CD14-positive monocyte (primary cell): ENCODE data around the gene MXI1. TPM values are rescaled to one million over a fixed set of nuclear protein-coding genes. Genes with fewer than 3 reads are reported as not detected.

Source experiments
- DNase-seq, 3 donors: peaks; one replicate each; pipeline ENCODE4 v3.0.0-alpha.2; 2011 to 2022
- H2AFZ ChIP-seq: 2 replicates; pipeline ENCODE4 v1.6.0; 2012; ENCODE audit warnings: mild to moderate bottlenecking, low read depth, low read length, inconsistent platforms; ENCODE audit not compliant: insufficient read depth, poor library complexity, severe bottlenecking
- H3K27ac ChIP-seq, 2 donors: 1 replicate in 1 of 2; 2 replicates in 1 of 2; pipeline ENCODE4 v1.5.1; 2012 to 2013; ENCODE audit warnings: low read length in 2 of 2, control low read depth in 1 of 2, inconsistent platforms in 1 of 2, low read depth in 1 of 2, mild to moderate bottlenecking in 1 of 2
- H3K27me3 ChIP-seq, 2 donors: one replicate each; pipeline versions ENCODE4 v1.6.0 to v1.6.1; 2011 to 2013; ENCODE audit warnings: low read length in 2 of 2; ENCODE audit not compliant: control insufficient read depth in 2 of 2, insufficient read depth in 2 of 2
- H3K36me3 ChIP-seq, 2 donors: replicated peaks in 1 of 2; 1 replicate in 1 of 2; 2 replicates in 1 of 2; pipeline versions ENCODE4 v1.5.1 to v1.6.1; 2012 to 2013; ENCODE audit warnings: low read length in 2 of 2, control low read depth in 1 of 2, inconsistent platforms in 1 of 2, mild to moderate bottlenecking in 1 of 2; ENCODE audit not compliant: insufficient read depth in 2 of 2, control insufficient read depth in 1 of 2
- H3K4me1 ChIP-seq, 2 donors: 1 replicate in 1 of 2; 2 replicates in 1 of 2; pipeline versions ENCODE4 v1.5.1 to v1.6.1; 2012 to 2013; ENCODE audit warnings: low read length in 2 of 2, control low read depth in 1 of 2, inconsistent platforms in 1 of 2, mild to moderate bottlenecking in 1 of 2, moderate library complexity in 1 of 2; ENCODE audit not compliant: insufficient read depth in 2 of 2, control insufficient read depth in 1 of 2
- H3K4me2 ChIP-seq: replicated peaks from 2 replicates; pipeline ENCODE3; 2012; ENCODE audit warnings: low read length, moderate library complexity, mild to moderate bottlenecking; ENCODE audit not compliant: poor library complexity, severe bottlenecking; ENCODE audit errors: extremely low read depth
- H3K4me3 ChIP-seq, 3 experiments: fragments of 200-600 bp in 1 of 3; sonication (generic) in 1 of 3; replicated peaks in 1 of 3; 1 replicate in 2 of 3; 2 replicates in 1 of 3; pipeline ENCODE4 v1.5.1; 2011 to 2013; ENCODE audit warnings: low read length in 3 of 3, mild to moderate bottlenecking in 3 of 3, control low read depth in 2 of 3, low read depth in 2 of 3, inconsistent platforms in 1 of 3, moderate library complexity in 1 of 3
- H3K79me2 ChIP-seq: 2 replicates; pipeline ENCODE4 v1.6.0; 2012; ENCODE audit warnings: mild to moderate bottlenecking, control low read depth, inconsistent platforms, low read length, moderate library complexity; ENCODE audit not compliant: insufficient read depth
- H3K9ac ChIP-seq: 2 replicates; pipeline ENCODE4 v1.6.0; 2017; ENCODE audit warnings: low read length, mild to moderate bottlenecking; ENCODE audit not compliant: insufficient read depth, poor library complexity, severe bottlenecking
- H3K9me3 ChIP-seq, 2 donors: replicated peaks in 1 of 2; 1 replicate in 1 of 2; 2 replicates in 1 of 2; pipeline versions ENCODE4 v1.5.1 to v1.6.1; 2012 to 2013; ENCODE audit warnings: low read length in 2 of 2, control low read depth in 1 of 2; ENCODE audit not compliant: control insufficient read depth in 1 of 2, insufficient read depth in 1 of 2
- H4K20me1 ChIP-seq: 2 replicates; pipeline ENCODE4 v1.6.0; 2012; ENCODE audit warnings: mild to moderate bottlenecking, low read length, control low read depth, moderate library complexity; ENCODE audit not compliant: insufficient read depth
- H3K27ac Mint-ChIP-seq, 7 donors: one replicate each; pipeline ENCODE4 v1.8.0; 2020; ENCODE audit warnings: mild to moderate bottlenecking in 7 of 7, mixed read lengths in 7 of 7, moderate library complexity in 6 of 7, inconsistent platforms in 2 of 7
- H3K27me3 Mint-ChIP-seq, 3 donors: one replicate each; pipeline ENCODE4 v1.8.0; 2021 to 2022; ENCODE audit warnings: low read depth in 3 of 3, mild to moderate bottlenecking in 3 of 3, mixed read lengths in 3 of 3, moderate library complexity in 3 of 3, inconsistent platforms in 1 of 3
- H3K36me3 Mint-ChIP-seq, 2 donors: one replicate each; pipeline ENCODE4 v1.8.0; 2020; ENCODE audit warnings: mixed read lengths in 2 of 2, inconsistent platforms in 1 of 2, mild to moderate bottlenecking in 1 of 2
- H3K4me1 Mint-ChIP-seq: one replicate; pipeline ENCODE4 v1.8.0; 2020; ENCODE audit warnings: mild to moderate bottlenecking, mixed read lengths
- H3K4me3 Mint-ChIP-seq, 2 donors: one replicate each; pipeline ENCODE4 v1.8.0; 2020; ENCODE audit warnings: mild to moderate bottlenecking in 2 of 2, mixed read lengths in 2 of 2, moderate library complexity in 1 of 2
- H3K9me3 Mint-ChIP-seq, 7 donors: one replicate each; pipeline ENCODE4 v1.8.0; 2020 to 2022; ENCODE audit warnings: mixed read lengths in 7 of 7, mild to moderate bottlenecking in 6 of 7, moderate library complexity in 6 of 7, inconsistent platforms in 2 of 7
- WGBS: methylation state at CpG from one replicate; pipeline ENCODE4 v1.1.5; 2013; ENCODE audit warnings: missing lambda C conversion rate; ENCODE audit not compliant: insufficient coverage; 5-methylcytosine and 5-hydroxymethylcytosine counted together
- intact Hi-C, 2 donors: fragments of 100-400 bp; cut with micrococcal nuclease; formaldehyde crosslinking; loops; one replicate each; pipeline versions ENCODE4 v1.15.0 to v1.15.1; 2023
- polyA plus RNA-seq, 3 donors: library from polyadenylated mRNA; depleted of rRNA in 1 of 3; unstranded in 2 of 3; stranded (reverse) in 1 of 3; fragments of 300-500 nt in 2 of 3; fragments of >200 nt in 1 of 3; fragmentation: Illumina TruSeq in 2 of 3; gene quantifications; 1 replicate in 2 of 3; 2 replicates in 1 of 3; pipeline ENCODE4 v1.2.3, GENCODE V29; 2012 to 2021
- TF ChIP-seq, protein P1 (sequence below): fragments of 200-600 bp; IDR thresholded peaks from one replicate; pipeline ENCODE4 v1.8.0; 2022; ENCODE audit warnings: antibody characterized with exemption, mild to moderate bottlenecking

MXI1 gene
- polyA plus RNA-seq, 3 donors, result 13.1 to 25.7 (median 21.6) TPM

GRCh38 chr10:110307805-110308204 is 100.4 kb downstream of the MXI1 start:
- H3K4me1 ChIP-seq, result peaks cover 24 to 36% of the 10 kb centered on the region in 2 donors
- intact Hi-C loops, result loop anchor here (2.0 to 10.0 kb wide), 5 partner anchors 104 to 259 kb away; partner anchors contain the start of genes SMC3 (in 2 of the 2) and DUSP5 (in 1 of the 2)
- Mint-ChIP-seq H3K9me3 (peaks cover 0 to 3% (median 0%) of the 10 kb centered on the region in 7 donors), H3K36me3 (peaks cover 5 to 7% of the 10 kb centered on the region in 2 donors), H3K27ac (no peak overlapping the region), H3K4me3 (no peak overlapping the region), H3K4me1 (peaks cover 36% of the 10 kb centered on the region), H3K27me3 (peaks cover 2 to 4% (median 3%) of the 10 kb centered on the region in 3 donors)
- no peaks in the 10 kb centered on the region for H3K27me3 ChIP-seq
- no peaks in the 10 kb centered on the region for H3K9me3 ChIP-seq
- TF ChIP-seq, protein P1, sequence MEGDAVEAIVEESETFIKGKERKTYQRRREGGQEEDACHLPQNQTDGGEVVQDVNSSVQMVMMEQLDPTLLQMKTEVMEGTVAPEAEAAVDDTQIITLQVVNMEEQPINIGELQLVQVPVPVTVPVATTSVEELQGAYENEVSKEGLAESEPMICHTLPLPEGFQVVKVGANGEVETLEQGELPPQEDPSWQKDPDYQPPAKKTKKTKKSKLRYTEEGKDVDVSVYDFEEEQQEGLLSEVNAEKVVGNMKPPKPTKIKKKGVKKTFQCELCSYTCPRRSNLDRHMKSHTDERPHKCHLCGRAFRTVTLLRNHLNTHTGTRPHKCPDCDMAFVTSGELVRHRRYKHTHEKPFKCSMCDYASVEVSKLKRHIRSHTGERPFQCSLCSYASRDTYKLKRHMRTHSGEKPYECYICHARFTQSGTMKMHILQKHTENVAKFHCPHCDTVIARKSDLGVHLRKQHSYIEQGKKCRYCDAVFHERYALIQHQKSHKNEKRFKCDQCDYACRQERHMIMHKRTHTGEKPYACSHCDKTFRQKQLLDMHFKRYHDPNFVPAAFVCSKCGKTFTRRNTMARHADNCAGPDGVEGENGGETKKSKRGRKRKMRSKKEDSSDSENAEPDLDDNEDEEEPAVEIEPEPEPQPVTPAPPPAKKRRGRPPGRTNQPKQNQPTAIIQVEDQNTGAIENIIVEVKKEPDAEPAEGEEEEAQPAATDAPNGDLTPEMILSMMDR, result no peak
- WGBS, result 100% methylated on average over 1 of the region's 4 CpGs
- no peak for DNase-seq
- no peak overlapping the region for H2AFZ ChIP-seq
- no peaks in the 10 kb centered on the region for H4K20me1 ChIP-seq
- no peak overlapping the region for H3K4me2 ChIP-seq
- peaks cover 4 to 5% of the 10 kb centered on the region in 2 donors for H3K36me3 ChIP-seq
- no peak overlapping the region for H3K4me3 ChIP-seq
- peaks cover 20% of the 10 kb centered on the region for H3K79me2 ChIP-seq
- H3K9ac ChIP-seq, result no peak overlapping the region
- no peak overlapping the region for H3K27ac ChIP-seq

DNA sequence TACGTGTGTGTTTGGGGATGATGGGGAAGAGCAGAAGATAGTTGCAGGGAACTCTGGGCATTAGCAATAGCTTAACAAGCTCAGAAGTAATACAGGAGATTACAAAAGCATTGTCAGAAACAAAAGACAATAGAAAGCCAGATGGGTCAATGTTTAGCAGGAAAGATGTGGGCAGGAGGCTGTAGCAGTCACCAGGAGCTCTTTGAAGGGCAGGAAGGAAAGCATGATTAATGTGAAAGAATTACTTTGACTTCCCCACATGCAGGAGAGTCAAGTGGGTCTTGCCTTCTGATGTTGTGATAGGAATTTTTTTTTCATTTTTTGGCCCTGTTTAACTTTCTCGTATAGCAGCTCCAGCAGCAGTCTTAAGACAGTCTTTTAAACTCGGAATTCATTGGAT is 103.3 kb downstream of the MXI1 start:
- Histone ChIP-seq H3K4me3 (no peak overlapping the region), H3K27ac (no peak overlapping the region), H3K36me3 (no peaks in the 10 kb centered on the region), H2AFZ (no peak overlapping the region), H3K79me2 (no peaks in the 10 kb centered on the region), H4K20me1 (no peaks in the 10 kb centered on the region), H3K27me3 (no peaks in the 10 kb centered on the region), H3K4me2 (no peak overlapping the region), H3K9ac (no peak overlapping the region), H3K4me1 (peaks cover 8 to 18% of the 10 kb centered on the region in 2 donors), H3K9me3 (no peaks in the 10 kb centered on the region)
- H3K27ac Mint-ChIP-seq, result no peak overlapping the region
- no peaks in the 10 kb centered on the region for H3K36me3 Mint-ChIP-seq
- H3K4me3 Mint-ChIP-seq, result no peak overlapping the region
- TF ChIP-seq, protein P1, result no peak
- peaks cover 0 to 3% (median 0%) of the 10 kb centered on the region in 7 donors for H3K9me3 Mint-ChIP-seq
- 0% methylated on average over 1 of the region's 3 CpGs for WGBS
- peaks cover 3 to 5% (median 3%) of the 10 kb centered on the region in 3 donors for H3K27me3 Mint-ChIP-seq
- intact Hi-C loops, result loop anchor here in 1 of 2 donors (5.0 kb wide), 1 partner anchor 42 kb away; no protein-coding TSS in a partner anchor
- DNase-seq, result no peak
- H3K4me1 Mint-ChIP-seq, result peaks cover 22% of the 10 kb centered on the region
